ENCODE data around the gene ARHGEF1. TPM values are rescaled to one million over a fixed set of nuclear protein-coding genes. Genes with fewer than 3 reads are reported as not detected.
"Not testable (repeated sequence)": the region's sequence is repeated elsewhere in the genome, so short reads cannot be mapped to it uniquely, and the experiment has no call there.

Gene ARHGEF1
- total RNA-seq, 4 donors from 2014 or later: 53.1 to 129 (median 72.0) TPM

- DNase-seq (ENCODE audit: low spot score) (no peak), ATAC-seq (ENCODE audit: low FRiP score) (no peak)
- TF ChIP-seq CTCF (IDR thresholded peaks at IDR 0.05): no peak
Measured at GRCh38 chr19:41910240-41910991, 27.4 kb downstream of the ARHGEF1 start.

DNA sequence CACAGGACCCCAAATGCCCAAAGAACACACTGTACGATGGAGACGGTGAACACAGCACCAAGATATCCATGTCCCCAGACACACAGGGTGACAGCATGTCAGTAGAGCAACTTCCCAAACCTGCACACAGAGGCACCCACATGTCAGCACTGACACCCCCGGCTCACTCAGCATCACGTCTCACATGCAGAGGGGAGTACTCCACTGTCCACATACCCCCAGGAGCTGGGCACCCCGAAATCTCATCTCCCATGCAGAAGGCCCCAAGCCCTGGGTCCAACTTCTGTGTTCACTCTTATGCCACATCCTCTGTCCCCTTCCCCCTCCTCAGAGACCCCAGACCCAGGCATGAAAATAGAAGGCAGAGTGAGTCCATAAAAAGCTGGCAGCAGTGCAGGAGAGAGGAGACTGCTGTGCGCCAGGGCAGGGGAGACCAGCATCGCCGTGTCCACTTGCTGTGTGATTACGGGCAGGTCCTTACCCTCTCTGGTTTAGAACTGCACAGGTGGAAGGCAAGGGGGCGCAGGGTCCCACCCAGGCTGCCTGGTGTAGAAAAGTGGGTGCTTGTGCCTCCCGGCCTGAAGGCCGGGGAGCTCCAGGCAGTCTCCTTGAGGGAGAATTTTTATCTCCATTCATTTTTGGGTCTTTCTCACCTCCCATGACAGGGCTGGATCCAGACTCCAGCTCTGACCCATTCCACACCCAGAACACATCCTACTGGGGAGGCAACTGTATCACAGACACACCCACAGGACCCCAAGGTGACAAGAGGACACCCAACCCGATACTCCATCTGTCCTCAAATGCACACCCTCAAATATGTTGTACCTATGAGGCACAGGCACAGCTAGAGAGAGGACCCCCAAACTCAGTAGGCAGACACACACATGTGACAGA lies 28.3 kb downstream of the ARHGEF1 start:
- DNase-seq (ENCODE audit: low spot score): no peak
- TF ChIP-seq CTCF (IDR thresholded peaks at IDR 0.05): no peak
- ATAC-seq (ENCODE audit: low FRiP score): no peak

GRCh38 chr19:41911889-41912731 lies 29.1 kb downstream of the ARHGEF1 start:
- TF ChIP-seq CTCF (IDR thresholded peaks at IDR 0.05): no peak
- ATAC-seq (ENCODE audit: low FRiP score) (no peak), DNase-seq (ENCODE audit: low spot score) (no peak)

GRCh38 chr19:41912899-41913537 lies 30.0 kb downstream of the ARHGEF1 start:
- no peak for ATAC-seq (ENCODE audit: low FRiP score)
- no peak for TF ChIP-seq CTCF (IDR thresholded peaks at IDR 0.05)
- no peak for DNase-seq (ENCODE audit: low spot score)

- no peak for TF ChIP-seq CTCF (IDR thresholded peaks at IDR 0.05)
- ATAC-seq (ENCODE audit: low FRiP score) (no peak), DNase-seq (ENCODE audit: low spot score) (no peak)
Measured at GRCh38 chr19:41913538-41914423, 30.8 kb downstream of the ARHGEF1 start.

DNA sequence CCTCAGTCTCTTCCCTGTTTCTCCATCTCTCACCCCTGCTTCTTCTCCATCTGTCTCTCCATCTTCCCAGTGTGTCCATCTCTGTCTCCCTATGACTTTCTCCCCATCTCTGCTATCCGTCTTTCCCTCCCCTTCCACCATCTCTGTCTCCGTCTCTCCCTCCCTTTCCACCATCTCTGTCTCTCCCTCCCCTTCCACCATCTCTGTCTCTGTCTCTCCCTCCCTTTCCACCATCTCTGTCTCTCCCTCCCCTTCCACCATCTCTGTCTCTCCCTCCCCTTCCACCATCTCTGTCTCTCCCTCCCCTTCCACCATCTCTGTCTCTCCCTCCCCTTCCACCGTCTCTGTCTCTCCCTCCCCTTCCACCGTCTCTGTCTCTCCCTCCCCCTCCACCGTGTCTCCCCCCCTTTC lies 31.4 kb downstream of the ARHGEF1 start:
- not testable (repeated sequence) for ATAC-seq (ENCODE audit: low FRiP score); DNase-seq (ENCODE audit: low spot score)
